ENCODE data around the gene SLC38A3.

The SLC38A3 gene

DNA sequence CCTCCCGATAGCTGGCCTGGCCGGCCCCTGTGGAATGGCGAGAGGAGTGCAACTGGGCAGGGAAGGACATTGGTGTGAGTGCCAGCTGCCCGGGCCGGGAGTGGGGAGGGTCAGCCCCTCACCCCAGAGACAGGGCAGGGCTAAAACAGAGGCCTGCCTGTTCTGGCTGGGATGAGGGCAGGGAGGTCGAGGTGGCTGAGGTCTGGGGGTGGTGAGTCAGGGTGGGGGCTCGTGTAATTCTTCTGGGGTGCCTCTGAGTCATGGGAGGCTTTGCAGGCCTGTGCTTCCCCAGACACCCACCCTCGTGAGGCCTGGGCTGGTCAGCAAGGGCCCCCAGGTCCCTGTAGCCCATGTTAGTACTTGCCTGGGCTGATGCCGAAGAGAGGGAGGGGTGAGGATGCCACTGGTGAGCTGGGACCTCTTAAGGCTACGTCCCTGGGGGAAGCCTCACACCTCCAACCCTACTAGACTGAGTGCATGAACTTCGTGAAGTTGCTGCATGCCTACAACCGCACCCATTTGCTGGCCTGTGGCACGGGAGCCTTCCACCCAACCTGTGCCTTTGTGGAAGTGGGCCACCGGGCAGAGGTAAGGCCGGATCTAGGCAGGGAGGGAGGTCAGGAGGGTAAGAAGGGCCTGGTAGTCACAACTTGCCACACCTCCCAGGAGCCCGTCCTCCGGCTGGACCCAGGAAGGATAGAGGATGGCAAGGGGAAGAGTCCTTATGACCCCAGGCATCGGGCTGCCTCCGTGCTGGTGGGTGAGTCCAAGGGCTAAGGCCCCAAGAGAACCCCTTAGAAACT is 65.6 kb downstream of the SLC38A3 start:
- CTCF ChIA-PET: interaction anchor here (0.7 to 1.9 kb wide), 3 partner anchors 10 to 44 kb away, joined by 4 to 9 read pairs (median 5); no protein-coding TSS in a partner anchor
- TF ChIP-seq CTCF (conservative IDR thresholded peaks at IDR 0.05; ENCODE audit: low read depth): no peak
- peak overlapping the region; percentile 100 for H3K27ac ChIP-seq
- no peak for DNase-seq (ENCODE audit: low spot score)
- POLR2A ChIA-PET (ENCODE audit: low non-redundant PET): no interaction called here

Data from RWPE1 (cell line).